Sigmoid colon (tissue), 4 donors: ENCODE results near the gene DNPH1.

ENCODE experiments used
- EP300 ChIP-seq, 4 donors: sonication (generic); formaldehyde crosslinking; IDR thresholded peaks; one replicate each; pipeline ENCODE4 v1.6.1; 2017; ENCODE audit warnings: antibody characterized with exemption in 4 of 4
- POLR2A ChIP-seq, 2 donors: fragments of 450-650 bp; IDR thresholded peaks; one replicate each; pipeline ENCODE4 v1.6.1; 2016; ENCODE audit warnings: antibody characterized with exemption in 2 of 2, mild to moderate bottlenecking in 2 of 2, moderate library complexity in 2 of 2
- POLR2AphosphoS5 ChIP-seq, 4 donors: sonication (generic); formaldehyde crosslinking; IDR thresholded peaks; one replicate each; pipeline ENCODE4 v1.6.1; 2017; ENCODE audit warnings: antibody characterized with exemption in 4 of 4
- TF ChIP-seq, protein P1 (sequence below), 4 experiments: fragments of 450-650 bp in 3 of 4; fragments of 200-600 bp in 1 of 4; IDR thresholded peaks; one replicate each; pipeline ENCODE4 v1.5.1; 2016 to 2019; ENCODE audit warnings: antibody characterized with exemption in 4 of 4, mild to moderate bottlenecking in 3 of 4, moderate library complexity in 2 of 4

DNA sequence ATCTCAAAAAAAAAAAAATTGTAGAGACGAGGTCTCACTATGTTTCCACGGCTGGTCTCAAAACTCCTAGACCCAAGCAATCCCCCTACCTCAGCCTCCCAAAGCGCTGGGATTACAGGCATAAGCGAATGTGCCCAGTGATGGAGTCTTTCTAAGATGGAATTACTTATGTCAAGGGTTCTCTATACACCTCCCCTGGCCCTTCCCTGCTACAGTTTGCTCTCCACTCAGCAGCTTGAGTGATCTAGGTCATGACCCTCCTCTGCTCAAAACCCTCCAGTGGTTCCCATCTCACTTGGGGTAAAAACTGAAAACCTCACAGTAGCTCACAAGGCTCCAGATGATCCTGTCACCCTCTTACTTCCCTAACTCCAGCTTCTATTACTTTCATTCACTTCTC is 1.8 kb upstream of the DNPH1 start:
- no peak for TF ChIP-seq POLR2A (IDR thresholded peaks at IDR 0.05)
- TF ChIP-seq, protein P1, sequence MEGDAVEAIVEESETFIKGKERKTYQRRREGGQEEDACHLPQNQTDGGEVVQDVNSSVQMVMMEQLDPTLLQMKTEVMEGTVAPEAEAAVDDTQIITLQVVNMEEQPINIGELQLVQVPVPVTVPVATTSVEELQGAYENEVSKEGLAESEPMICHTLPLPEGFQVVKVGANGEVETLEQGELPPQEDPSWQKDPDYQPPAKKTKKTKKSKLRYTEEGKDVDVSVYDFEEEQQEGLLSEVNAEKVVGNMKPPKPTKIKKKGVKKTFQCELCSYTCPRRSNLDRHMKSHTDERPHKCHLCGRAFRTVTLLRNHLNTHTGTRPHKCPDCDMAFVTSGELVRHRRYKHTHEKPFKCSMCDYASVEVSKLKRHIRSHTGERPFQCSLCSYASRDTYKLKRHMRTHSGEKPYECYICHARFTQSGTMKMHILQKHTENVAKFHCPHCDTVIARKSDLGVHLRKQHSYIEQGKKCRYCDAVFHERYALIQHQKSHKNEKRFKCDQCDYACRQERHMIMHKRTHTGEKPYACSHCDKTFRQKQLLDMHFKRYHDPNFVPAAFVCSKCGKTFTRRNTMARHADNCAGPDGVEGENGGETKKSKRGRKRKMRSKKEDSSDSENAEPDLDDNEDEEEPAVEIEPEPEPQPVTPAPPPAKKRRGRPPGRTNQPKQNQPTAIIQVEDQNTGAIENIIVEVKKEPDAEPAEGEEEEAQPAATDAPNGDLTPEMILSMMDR (IDR thresholded peaks at IDR 0.05) = no peak
- no peak for TF ChIP-seq POLR2AphosphoS5 (IDR thresholded peaks at IDR 0.05)
- TF ChIP-seq EP300 (IDR thresholded peaks at IDR 0.05) = no peak
